HG03045 (cell line): ENCODE measurements around the gene RGS11.
"Not testable (repeated sequence)": the region's sequence is repeated elsewhere in the genome, so short reads cannot be mapped to it uniquely, and the experiment has no call there.

ENCODE experiments used
- ATAC-seq: cut with Tn5 transposase; IDR thresholded peaks from one replicate; pipeline ENCODE4 v1.9.1; 2021; ENCODE audit warnings: mild to moderate bottlenecking, moderate library complexity; ENCODE audit not compliant: unreplicated experiment

Gene RGS11

DNA sequence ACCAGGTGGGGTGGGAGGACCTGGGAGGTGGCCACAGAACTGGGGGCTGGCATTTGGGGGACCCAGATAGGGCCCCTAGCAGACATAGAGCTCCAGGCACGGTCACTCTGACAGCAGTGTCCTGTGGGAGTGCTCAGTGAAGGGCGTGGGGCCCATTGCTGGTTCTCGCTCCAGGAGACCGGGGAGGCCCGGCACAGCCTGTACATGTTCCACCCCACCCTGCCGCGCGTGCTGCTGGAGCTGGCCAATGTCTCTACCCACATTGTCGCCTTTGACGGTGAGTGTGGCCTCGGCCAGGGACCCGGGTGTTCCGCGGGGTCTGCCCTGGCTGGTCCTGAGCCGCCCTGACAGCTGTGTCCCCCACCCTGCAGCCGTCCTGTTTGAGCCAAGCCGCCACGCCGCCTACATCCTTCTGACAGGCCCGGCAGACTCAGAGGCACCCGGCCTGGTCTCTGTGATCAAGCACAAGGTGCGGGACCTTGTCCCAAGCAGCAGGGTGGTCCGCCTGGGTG, 11.2 kb downstream of the RGS11 start:
- ATAC-seq, result no peak

DNA sequence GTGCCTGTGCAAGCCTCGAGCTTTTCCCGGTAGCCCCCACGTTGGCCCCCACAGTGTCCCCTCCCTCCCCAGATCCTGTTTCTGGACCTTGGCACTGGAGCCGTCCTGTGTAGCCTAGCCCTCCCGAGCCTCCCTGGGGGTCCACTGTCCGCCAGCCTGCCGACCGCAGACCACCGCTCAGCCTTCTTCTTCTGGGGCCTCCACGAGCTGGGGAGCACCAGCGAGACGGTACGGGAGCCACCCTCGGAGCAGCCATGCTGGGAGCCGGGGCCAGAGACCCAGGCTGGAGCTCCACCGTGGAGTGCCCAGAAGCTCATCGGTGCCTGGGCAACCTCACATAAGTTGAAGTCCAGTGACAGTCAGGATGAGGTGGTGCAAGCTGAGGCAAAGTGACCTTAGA, 11.8 kb downstream of the RGS11 start:
- no peak for ATAC-seq

DNA sequence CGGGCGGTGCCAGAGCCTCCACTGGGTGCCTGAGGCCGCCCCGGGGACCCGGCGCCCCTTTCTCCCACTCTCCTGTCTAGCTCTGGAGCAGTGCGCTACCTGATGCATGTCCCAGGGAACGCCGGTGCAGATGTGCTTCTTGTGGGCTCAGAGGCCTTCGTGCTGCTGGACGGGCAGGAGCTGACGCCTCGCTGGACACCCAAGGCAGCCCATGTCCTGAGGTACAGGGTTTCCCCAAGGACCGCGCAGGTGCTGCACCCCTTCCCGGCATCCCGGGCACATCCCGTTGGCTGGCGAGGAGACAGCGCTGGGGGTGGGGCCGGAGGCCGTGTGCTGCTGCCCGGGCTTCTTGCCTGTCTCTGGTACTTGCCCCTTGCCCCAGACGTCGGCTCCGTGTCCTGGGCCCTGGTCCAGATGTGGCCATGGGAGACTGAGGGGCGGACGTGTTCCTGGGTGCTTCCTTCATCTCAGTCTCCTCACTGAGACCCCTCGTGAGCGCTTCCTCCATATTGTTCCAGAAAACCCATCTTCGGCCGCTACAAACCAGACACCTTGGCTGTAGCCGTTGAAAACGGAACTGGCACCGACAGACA, 12.5 kb downstream of the RGS11 start:
- no peak for ATAC-seq

- no peak for ATAC-seq
These were observed 13.5 kb downstream of the RGS11 start for GRCh38 chr16:262121-262745.

GRCh38 chr16:261031-261691, 14.6 kb downstream of the RGS11 start:
- no peak for ATAC-seq

DNA sequence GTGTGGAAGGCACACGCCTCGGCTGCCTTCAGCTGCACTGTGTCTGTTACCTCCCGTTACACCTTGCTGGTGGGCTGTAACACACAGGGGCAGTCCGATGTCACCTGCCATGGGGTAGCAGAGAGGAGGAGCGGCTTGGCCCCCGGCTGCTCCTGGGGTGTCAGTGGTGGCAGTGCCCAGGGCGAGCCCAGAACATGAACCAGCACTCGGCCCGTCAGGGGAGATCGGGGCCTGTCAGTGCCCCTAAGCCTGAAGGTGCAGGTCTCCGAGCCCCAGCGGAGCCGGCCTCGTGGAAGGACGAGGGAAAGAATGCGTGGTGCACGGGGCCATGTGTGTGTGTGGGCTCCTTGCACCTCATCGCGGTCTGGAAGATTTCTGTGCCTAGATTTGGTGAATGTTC, 15.4 kb downstream of the RGS11 start:
- ATAC-seq, result no peak

GRCh38 chr16:259814-260253, 15.9 kb downstream of the RGS11 start:
- no peak for ATAC-seq

DNA sequence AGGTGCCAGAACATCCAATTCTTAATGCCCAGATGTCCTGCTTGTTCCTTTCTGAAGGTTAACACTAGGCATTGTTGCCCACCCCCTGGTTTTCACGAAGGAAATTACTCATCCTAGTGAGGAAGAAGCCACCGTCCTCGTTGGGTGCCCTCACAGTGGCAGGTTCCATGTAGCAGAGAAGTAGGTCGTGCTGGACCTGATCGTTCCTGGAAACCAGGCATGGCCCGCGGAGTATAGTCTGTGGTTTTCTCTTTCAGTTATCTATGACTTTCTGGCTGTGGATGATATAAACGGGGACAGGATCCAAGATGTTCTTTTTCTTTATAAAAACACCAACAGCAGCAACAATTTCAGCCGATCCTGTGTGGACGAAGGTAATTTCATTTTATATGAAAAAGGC, 16.5 kb downstream of the RGS11 start:
- no peak for ATAC-seq

DNA sequence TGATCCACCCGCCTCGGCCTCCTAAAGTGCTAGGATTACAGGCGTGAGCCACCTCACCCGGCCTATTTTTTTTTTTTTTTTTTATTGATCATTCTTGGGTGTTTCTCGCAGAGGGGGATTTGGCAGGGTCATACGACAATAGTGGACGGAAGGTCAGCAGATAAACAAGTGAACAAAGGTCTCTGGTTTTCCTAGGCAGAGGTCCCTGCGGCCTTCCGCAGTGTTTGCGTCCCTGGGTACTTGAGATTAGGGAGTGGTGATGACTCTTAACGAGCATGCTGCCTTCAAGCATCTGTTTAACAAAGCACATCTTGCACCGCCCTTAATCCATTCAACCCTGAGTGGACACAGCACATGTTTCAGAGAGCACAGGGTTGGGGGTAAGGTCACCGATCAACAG, 17.7 kb downstream of the RGS11 start:
- ATAC-seq, result not testable (repeated sequence)

GRCh38 chr16:255183-255582, 20.6 kb downstream of the RGS11 start:
- ATAC-seq, result no peak

- no peak for ATAC-seq
These were observed 21.3 kb downstream of the RGS11 start for GRCh38 chr16:254461-254860.

DNA sequence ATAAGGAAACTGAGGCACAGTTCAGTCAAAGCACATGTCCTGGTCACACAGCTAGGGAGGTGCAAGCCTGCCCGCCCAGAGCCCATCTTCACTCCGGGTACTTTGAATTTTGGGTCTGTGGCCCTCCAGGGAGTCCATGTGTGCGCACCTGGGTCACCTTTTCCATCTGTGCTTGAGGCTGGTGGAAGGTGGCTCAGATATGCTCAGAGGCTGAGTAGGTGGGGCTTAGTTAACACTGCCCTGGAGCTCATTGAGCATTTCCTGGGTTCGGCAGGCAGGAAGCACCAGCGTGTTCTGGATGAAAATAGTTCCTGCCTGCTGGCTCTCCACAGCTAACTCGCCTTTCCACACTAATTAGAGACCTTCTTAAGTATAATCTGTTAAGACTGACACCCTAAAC, 21.9 kb downstream of the RGS11 start:
- no peak for ATAC-seq

- no peak for ATAC-seq
These were observed 23.1 kb downstream of the RGS11 start for GRCh38 chr16:252366-253337.

- ATAC-seq, result no peak
These were observed 26.3 kb downstream of the RGS11 start for GRCh38 chr16:249431-249830.

- no peak for ATAC-seq
These were observed 28.7 kb downstream of the RGS11 start for GRCh38 chr16:247027-247426.

DNA sequence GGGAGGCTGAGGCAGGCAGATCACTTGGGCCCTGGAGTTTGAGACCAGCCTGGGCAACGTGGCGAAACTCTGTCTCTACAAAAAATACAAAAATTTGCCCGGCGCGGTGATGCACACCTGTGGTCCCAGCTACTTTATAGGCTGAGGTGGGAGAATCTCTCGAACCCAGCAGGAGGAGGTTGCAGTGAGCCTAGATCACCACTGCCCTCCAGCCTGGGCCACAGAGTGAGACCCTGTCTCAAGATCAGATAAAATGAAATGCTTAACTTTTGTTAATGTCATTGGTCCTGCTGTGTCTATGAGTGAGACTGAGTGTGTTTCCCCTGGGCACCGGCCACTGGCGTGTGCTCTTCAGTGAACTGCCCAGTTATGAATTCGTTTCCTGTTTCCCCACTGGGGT, 30.6 kb downstream of the RGS11 start:
- no peak for ATAC-seq

DNA sequence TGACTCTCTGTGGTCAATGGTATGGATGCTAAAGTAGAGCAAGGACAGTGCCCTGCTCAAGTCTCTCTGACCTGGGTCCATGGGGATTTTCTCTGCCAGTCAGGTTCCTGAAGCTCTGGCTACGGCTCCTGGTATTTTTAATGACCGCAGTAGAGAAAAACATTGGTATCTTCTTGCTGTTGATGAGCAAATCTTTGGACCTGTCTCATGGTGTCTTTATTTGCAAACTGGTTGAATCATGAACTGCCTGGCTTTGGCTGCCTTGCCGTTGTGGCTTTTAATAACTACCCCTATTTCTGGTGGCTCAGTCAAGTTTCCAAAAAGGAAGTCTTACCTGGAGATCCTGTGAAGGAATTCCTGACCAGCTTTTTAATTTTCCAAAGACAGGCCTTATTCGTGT, 32.4 kb downstream of the RGS11 start:
- no peak for ATAC-seq

GRCh38 chr16:242281-242680, 33.5 kb downstream of the RGS11 start:
- no peak for ATAC-seq

- ATAC-seq, result no peak
These were observed 35.2 kb downstream of the RGS11 start for GRCh38 chr16:240559-240958.

DNA sequence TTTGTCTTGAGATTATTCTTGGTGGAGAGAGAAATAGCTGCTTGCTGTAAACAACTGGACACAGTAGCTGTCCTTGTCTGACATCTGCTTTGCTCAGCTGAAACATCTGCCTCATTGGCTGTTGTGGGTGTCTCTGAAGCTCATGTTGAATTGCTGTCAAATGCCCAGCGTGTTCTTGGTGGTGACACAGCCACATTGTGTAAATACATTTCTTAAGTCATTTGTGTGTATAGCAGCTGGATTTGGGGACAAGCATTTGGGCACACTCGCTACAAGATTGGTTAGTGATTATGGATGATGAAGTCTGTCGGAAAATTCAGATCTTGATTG, 35.8 kb downstream of the RGS11 start:
- ATAC-seq, result no peak
